ENCODE data around the gene ITGAL.

ITGAL gene

DNA sequence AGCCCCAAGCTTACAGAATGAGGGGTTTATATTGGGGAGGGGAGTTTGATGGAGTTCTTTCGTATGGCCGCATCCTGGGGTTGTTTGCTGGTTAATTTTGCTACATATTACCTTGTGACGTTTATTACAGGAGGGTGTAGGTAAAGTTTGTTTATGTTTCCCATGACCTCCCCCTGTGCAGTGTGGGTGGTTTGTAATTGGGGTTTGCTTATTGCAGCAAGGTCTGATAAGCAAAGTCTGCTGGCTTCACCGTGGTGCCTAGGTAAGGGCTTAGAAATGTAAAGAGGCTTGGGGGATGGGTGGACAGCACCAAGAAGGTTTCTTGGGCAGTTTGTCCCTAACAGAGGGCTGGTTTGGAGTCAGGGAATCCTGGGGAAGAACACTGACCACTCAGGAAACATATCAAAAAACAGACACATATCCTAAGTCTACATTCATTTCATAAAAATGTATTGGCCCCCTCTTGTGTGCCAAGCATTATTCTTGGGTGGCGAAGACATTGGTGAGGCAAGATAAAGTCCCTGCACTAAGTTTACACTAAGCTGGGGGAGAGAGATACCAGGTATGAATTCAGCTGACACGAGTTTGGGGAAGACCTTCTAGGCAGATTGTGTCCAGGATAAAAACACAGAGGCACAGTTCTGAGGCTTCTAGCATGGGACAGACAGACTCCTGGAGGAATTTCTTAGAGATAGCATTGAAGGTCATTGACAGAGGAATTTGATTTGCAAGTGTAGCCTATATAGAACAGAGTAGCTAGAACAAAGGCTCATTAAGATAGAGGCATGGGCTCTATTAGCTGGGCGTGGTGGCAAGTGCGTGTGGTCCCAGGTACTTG lies 76.1 kb downstream of the ITGAL start:
- DNase-seq, result no peak

GRCh38 chr16:30551781-30552180 lies 79.2 kb downstream of the ITGAL start:
- peak; percentile 64 for DNase-seq

- DNase-seq, result no peak
These were observed 80.4 kb downstream of the ITGAL start for GRCh38 chr16:30552956-30553355.

DNA sequence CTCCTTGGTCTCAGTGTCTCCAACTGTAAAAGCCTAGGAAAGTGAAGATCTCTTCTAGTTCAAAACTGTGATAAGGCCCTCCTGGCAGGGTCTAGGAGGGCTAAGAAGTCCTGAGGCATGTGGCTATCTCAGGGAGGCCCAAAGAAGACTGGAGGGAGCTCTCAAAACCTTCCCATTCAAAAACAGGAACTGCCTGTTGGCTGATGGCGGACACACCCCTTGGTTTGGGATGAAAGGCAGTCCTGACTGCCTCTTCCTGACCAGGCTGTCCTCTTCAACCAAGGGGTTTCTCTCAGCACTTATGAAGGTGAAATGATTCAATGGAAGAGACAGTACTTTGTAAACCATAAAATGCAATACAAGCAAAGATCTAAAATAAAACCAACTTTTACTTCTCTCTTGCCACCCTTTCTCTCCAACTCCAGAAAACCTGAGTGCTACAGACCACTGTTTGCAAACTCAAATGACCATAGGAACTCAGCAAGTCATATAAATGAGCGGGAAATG lies 80.9 kb downstream of the ITGAL start:
- no peak for DNase-seq

GRCh38 chr16:30554557-30555314 lies 82.2 kb downstream of the ITGAL start:
- DNase-seq, result no peak

- no peak for DNase-seq
These were observed 83.0 kb downstream of the ITGAL start for GRCh38 chr16:30555315-30556124.

- DNase-seq, result no peak
These were observed 83.6 kb downstream of the ITGAL start for GRCh38 chr16:30556125-30556473.

GRCh38 chr16:30557707-30557956 lies 85.1 kb downstream of the ITGAL start:
- no peak for DNase-seq

GRCh38 chr16:30557957-30558788 lies 85.6 kb downstream of the ITGAL start, which contains the start of gene ZNF764:
TSS of gene ZNF764 (minus strand) at chr16:30558374. CDS start at chr16:30558182, 192 bp downstream.
- peak; percentile 95 for DNase-seq

GRCh38 chr16:30558789-30559377 lies 86.3 kb downstream of the ITGAL start:
- no peak for DNase-seq

DNA sequence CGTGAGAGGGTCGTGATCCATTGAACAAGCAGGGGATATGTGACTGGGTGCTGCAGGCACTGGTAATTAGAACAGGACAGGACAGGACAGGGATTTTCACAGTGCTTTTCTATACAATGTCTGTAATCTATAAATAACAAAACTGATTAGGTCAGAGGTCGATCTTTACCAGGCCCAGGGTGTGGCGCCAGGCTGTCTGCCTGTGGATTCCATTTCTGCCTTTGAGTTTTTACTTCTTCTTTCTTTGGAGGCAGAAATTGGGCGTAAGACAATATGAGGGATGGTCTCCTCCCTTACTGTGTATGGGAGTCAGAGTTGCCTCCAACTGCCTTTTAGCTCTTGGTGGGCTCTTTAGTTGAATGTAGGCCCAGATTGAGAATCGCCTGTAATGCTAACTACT lies 87.1 kb downstream of the ITGAL start:
- no peak for DNase-seq

- peak; percentile 38 for DNase-seq
These were observed 88.7 kb downstream of the ITGAL start for GRCh38 chr16:30561089-30561816.

DNA sequence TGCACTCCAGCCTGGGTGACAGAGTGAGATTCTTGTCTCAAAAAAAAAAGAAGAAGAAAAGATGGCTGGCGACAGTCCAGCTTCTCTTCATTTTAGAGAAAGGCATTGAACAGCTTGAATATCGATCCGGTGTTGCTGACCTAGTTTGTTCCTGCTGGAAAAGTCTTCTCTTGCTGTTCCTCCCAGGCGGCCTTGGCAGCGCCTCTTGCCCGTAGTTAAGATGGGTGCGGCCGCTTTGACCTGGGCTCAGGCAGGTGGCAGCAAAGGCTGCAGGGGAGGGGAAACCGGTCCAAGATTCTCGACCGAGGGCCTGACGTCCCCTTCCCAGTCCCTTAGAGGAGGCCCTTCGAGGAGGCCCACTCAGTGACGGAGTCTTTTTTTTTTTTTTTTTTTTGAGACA lies 89.5 kb downstream of the ITGAL start:
- no peak for DNase-seq

GRCh38 chr16:30565526-30565925 lies 93.0 kb downstream of the ITGAL start:
- no peak for DNase-seq

GRCh38 chr16:30565984-30566383 lies 93.4 kb downstream of the ITGAL start:
- DNase-seq, result no peak

GRCh38 chr16:30566531-30566930 lies 94.0 kb downstream of the ITGAL start:
- DNase-seq, result no peak

GRCh38 chr16:30567160-30567990 lies 94.8 kb downstream of the ITGAL start:
- peak; percentile 47 for DNase-seq

DNA sequence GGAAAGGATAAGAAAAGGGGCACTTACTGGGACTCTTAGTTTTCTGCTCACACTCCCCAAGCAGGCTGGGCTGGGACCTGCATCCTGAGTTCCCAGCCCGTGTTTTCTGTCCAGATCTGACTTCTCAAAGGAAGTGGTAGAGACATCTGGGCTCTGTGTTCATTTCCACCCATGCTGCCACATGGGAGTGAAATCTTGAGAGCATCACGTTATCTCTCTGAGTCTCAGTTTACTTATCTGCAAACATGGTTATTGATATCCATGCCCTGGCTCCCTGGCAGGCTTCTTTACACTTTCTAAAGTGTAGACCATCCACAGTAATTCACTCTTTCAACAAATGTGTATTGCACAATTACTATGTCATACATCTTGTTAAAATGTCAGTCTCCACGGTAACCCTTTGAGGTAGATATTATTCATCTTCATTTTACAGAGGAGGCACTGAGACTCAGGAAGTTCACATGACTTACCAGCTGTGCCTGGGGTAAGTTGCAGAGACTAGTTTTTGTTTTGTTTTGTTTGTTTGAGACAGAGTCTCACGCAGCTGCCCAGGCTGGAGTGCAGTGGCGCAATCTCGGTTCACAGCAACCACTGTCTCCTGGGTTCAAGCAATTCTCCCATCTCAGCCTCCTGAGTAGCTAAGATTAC lies 95.6 kb downstream of the ITGAL start:
- DNase-seq, result peak; percentile 46

DNA sequence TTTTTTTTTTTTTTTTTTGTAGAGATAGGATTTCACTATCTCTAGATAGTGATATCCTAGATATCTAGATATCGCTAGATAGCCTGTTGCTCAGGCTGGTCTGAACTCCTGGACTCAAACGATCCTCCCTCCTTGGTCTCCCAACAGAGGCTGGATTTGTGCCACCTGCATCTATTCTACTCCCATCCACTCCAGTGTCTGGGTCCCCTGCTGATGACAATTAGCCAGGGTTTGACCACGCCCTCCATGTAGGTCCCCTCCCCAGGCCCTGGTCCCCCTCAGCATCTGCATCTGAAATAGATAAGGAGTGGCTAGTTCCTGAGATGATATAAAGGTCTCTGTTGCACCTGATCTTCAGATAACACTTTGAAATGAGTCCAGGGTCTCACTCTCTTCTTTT lies 96.7 kb downstream of the ITGAL start:
- no peak for DNase-seq
